ENCODE data around the gene SLC22A23.

Gene SLC22A23

DNA sequence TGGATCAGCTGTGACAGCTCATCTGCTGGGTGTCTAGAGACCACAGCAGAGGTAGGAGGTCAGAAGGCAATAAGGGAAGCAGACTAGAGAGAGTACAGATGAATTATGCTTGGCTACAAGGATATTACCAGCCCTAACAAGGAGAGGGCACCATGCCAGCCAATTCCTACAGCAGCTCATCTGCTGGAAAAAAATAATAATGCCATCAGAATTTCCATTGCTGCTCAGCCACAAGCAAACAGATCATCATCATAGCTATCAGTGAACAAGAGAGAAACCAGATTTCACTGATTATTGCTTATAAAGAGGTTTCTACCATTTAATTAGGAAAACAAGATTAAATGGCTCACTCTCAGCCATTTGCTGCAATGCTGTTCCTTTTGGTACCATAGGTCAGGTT, 131.6 kb downstream of the SLC22A23 start:
- peak; percentile 59 for DNase-seq (ENCODE audit: low read depth)
- no peak overlapping the region for H3K4me3 ChIP-seq (ENCODE audit: low read length)
- TF ChIP-seq, protein P1, sequence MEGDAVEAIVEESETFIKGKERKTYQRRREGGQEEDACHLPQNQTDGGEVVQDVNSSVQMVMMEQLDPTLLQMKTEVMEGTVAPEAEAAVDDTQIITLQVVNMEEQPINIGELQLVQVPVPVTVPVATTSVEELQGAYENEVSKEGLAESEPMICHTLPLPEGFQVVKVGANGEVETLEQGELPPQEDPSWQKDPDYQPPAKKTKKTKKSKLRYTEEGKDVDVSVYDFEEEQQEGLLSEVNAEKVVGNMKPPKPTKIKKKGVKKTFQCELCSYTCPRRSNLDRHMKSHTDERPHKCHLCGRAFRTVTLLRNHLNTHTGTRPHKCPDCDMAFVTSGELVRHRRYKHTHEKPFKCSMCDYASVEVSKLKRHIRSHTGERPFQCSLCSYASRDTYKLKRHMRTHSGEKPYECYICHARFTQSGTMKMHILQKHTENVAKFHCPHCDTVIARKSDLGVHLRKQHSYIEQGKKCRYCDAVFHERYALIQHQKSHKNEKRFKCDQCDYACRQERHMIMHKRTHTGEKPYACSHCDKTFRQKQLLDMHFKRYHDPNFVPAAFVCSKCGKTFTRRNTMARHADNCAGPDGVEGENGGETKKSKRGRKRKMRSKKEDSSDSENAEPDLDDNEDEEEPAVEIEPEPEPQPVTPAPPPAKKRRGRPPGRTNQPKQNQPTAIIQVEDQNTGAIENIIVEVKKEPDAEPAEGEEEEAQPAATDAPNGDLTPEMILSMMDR (conservative IDR thresholded peaks at IDR 0.05; ENCODE audit: low read length), result no peak

DNA sequence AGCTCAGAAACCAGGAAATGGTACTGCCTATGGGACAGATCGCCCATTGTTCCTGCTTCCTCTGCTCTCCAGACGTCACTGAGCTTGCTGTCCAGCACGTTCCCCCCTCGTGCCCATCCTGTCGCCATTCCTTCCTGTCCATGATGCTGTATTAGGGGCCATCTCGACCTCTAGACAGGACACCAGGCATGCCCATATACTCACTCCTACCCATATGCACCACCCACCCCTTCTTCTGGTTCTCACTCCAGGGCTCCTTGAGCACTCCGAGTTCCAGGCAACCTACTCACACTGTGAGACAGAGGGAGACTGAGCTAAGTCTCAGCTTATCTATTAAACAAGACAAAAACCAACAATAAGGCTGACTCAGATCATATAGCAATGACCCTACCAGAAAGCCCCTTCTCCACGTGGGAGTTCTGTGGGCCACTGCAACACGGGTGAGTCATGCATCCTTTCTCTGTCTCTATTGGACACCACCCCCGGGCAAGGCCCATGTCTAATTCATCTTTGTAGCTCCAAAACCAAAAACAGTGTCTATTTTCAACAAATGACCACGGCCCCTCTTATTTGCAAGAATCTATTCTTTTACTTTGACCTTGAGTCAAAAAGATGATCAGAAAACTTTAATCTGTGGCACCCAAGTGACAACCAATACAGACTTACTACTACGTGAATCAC, 132.4 kb downstream of the SLC22A23 start:
- TF ChIP-seq, protein P1 (conservative IDR thresholded peaks at IDR 0.05; ENCODE audit: low read length), result no peak
- peak; percentile 60 for DNase-seq (ENCODE audit: low read depth)
- H3K4me3 ChIP-seq (ENCODE audit: low read length), result no peak overlapping the region

DNA sequence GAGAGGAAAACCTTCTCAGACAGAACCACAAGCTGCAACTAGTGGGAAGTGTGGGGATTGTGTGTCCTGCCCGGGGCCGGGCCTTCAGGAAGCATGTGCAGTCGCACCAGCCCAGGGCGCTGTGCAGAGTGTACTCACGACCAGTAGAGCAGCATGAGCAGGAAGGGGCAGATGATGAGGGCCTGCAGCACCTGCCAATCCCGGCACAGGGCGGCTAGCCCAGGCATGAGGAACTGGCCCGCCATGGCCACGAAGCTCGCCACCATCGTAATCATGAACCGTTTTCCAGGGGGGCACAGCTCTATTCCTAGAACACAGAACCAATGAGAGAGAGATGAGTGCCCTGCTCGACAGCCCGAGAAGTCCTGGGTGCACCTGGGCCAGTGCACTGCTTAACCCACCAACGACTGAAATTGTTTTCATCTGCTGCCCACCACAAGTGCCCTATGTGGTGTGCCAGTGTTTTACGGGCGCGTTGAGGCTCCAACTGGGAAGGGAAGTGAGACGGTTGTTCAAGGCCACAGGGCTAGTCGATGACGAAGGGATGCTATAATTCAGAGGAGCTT, 133.1 kb downstream of the SLC22A23 start:
- TF ChIP-seq, protein P1 (conservative IDR thresholded peaks at IDR 0.05; ENCODE audit: low read length), result no peak
- H3K4me3 ChIP-seq (ENCODE audit: low read length), result no peak overlapping the region
- no peak for DNase-seq (ENCODE audit: low read depth)

DNA sequence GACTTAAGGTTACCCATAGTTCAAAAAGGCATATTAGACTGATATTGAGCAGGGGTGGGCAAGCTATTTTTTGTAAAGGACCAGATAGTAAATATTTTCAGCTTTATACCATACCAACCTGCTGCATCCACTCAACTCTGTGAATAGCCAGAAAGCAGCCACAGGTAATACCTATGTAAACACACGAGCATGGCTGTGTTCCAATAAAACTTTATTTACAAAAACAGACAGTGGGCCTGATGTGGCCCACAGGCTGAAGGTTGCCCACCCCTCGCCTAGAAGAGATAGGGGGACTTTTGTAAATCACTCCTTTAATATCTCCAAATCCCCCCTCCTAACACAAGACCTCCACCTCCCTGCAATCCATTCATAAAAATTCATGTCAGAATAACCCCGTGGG, 133.7 kb downstream of the SLC22A23 start:
- TF ChIP-seq, protein P1 (conservative IDR thresholded peaks at IDR 0.05; ENCODE audit: low read length), result no peak
- no peak for DNase-seq (ENCODE audit: low read depth)
- H3K4me3 ChIP-seq (ENCODE audit: low read length), result no peak overlapping the region

DNA sequence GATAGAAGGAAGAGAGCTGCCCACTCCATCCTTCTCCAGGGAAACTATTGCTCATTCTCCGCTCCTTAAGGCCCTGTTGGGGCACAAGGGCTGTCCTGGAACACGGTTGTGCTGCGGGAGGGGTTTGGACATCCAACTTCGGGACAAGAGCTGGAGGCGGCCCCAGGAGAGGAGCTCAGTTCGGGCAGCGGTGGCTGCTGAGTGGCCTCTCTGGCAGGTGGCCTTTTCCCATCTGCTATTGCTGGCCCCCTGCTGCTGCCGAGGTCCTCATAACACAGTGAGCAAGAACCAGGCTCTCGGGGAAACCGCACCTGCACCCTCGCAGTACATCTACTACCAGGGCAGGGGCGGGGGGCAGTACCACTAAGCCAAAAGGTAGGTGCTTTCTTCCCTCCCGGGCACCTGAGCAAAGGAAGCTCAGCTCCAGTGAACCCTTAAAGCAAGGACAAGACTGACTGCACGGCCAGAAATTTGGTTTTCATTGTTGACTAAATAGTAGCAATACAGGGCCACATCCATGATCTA, 134.4 kb downstream of the SLC22A23 start:
- TF ChIP-seq, protein P1 (conservative IDR thresholded peaks at IDR 0.05; ENCODE audit: low read length), result no peak
- DNase-seq (ENCODE audit: low read depth), result no peak
- H3K4me3 ChIP-seq (ENCODE audit: low read length), result no peak overlapping the region

DNA sequence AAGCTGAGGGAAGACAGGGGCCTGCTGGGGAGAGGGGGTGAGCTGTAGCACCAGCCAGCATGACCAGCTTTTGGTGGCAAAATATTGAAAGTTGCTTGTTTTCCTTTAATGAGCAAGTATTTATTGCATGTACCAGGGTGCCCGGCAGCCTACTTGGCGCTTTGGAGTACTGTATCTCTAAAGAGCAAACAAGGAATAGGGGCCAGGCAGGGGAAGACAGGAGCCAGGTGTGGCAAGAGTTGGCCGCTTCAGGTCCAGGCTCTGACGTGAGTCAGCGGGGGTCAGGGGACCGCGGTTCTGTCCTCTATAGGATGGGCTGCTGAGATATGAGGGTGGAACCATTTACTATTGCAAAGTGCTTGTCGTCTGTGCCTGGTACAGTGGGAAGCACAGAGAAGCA, 135.0 kb downstream of the SLC22A23 start:
- TF ChIP-seq, protein P1 (conservative IDR thresholded peaks at IDR 0.05; ENCODE audit: low read length), result no peak
- no peak for DNase-seq (ENCODE audit: low read depth)
- no peak overlapping the region for H3K4me3 ChIP-seq (ENCODE audit: low read length)

DNA sequence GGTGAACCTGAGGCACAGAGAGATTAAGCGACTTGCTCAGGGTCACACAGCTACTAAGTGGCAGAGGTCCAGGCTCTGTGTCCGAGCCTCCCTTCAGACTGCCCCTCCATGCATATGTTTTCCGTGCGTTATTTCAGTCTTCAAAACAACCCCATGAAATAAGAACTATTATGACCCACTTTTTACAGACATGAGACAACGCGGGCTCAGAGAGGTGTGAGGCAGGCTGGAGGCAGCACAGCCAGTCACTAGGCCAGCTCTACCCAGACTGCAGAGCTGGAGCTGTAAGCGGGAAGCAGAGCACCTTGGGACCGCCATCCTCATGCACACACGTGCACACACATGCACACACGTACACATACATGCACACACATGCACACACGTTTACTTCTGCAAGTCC, 135.8 kb downstream of the SLC22A23 start:
- no peak overlapping the region for H3K4me3 ChIP-seq (ENCODE audit: low read length)
- no peak for DNase-seq (ENCODE audit: low read depth)
- TF ChIP-seq, protein P1 (conservative IDR thresholded peaks at IDR 0.05; ENCODE audit: low read length), result no peak
